ENCODE data around the gene B3GAT1.

The B3GAT1 gene

GRCh38 chr11:134390706-134391569, 21.1 kb downstream of the B3GAT1 start:
- DNase-seq, result no peak

- no peak for DNase-seq
Observed at GRCh38 chr11:134389464-134390180, 22.4 kb downstream of the B3GAT1 start.

- DNase-seq, result no peak
Observed at GRCh38 chr11:134388590-134388989, 23.5 kb downstream of the B3GAT1 start.

- DNase-seq, result no peak
Observed at GRCh38 chr11:134387501-134387900, 24.5 kb downstream of the B3GAT1 start.

GRCh38 chr11:134386945-134387344, 25.1 kb downstream of the B3GAT1 start:
- no peak for DNase-seq

- no peak for DNase-seq
Observed at GRCh38 chr11:134385774-134386565, 26.1 kb downstream of the B3GAT1 start.

GRCh38 chr11:134385171-134385570, 26.9 kb downstream of the B3GAT1 start:
- no peak for DNase-seq

GRCh38 chr11:134384406-134384805, 27.6 kb downstream of the B3GAT1 start:
- DNase-seq, result no peak

GRCh38 chr11:134383576-134384221, 28.3 kb downstream of the B3GAT1 start:
- DNase-seq, result no peak

GRCh38 chr11:134382830-134383229, 29.2 kb downstream of the B3GAT1 start:
- DNase-seq, result no peak

- no peak for DNase-seq
Observed at GRCh38 chr11:134382257-134382656, 29.8 kb downstream of the B3GAT1 start.

GRCh38 chr11:134380785-134381184, 31.3 kb downstream of the B3GAT1 start:
- no peak for DNase-seq

GRCh38 chr11:134380229-134380628, 31.8 kb downstream of the B3GAT1 start:
- no peak for DNase-seq

GRCh38 chr11:134379241-134379640, 32.8 kb downstream of the B3GAT1 start:
- DNase-seq, result no peak

GRCh38 chr11:134377876-134378275, 34.2 kb downstream of the B3GAT1 start:
- no peak for DNase-seq

- DNase-seq, result no peak
Observed at GRCh38 chr11:134376150-134376921, 35.7 kb downstream of the B3GAT1 start.

GRCh38 chr11:134374891-134375550, 37.0 kb downstream of the B3GAT1 start:
- DNase-seq, result no peak

- no peak for DNase-seq
Observed at GRCh38 chr11:134374171-134374570, 37.9 kb downstream of the B3GAT1 start.

GRCh38 chr11:134373591-134374052, 38.4 kb downstream of the B3GAT1 start:
- no peak for DNase-seq

GRCh38 chr11:134372961-134373360, 39.1 kb downstream of the B3GAT1 start:
- no peak for DNase-seq

GRCh38 chr11:134372536-134372935, 39.5 kb downstream of the B3GAT1 start:
- no peak for DNase-seq

Data from suppressor macrophage (primary cell).